ENCODE results near the gene NECAB2.

NECAB2 gene

GRCh38 chr16:84020353-84020752 is 52.3 kb downstream of the NECAB2 start:
- no peak for DNase-seq (ENCODE audit: low read depth in 1 of 2, low spot score in 1 of 2)

GRCh38 chr16:84021488-84021887 is 53.4 kb downstream of the NECAB2 start:
- DNase-seq (ENCODE audit: low read depth in 1 of 2, low spot score in 1 of 2): no peak

GRCh38 chr16:84022644-84023043 is 54.6 kb downstream of the NECAB2 start:
- DNase-seq (ENCODE audit: low read depth in 1 of 2, low spot score in 1 of 2): no peak

GRCh38 chr16:84024854-84025253 is 56.8 kb downstream of the NECAB2 start:
- DNase-seq (ENCODE audit: low read depth in 1 of 2, low spot score in 1 of 2): no peak

- no peak for DNase-seq (ENCODE audit: low read depth in 1 of 2, low spot score in 1 of 2)
Measured at GRCh38 chr16:84026606-84027005, 58.6 kb downstream of the NECAB2 start.

- no peak for DNase-seq (ENCODE audit: low read depth in 1 of 2, low spot score in 1 of 2)
Measured at GRCh38 chr16:84027625-84028024, 59.6 kb downstream of the NECAB2 start.

GRCh38 chr16:84029297-84030047 is 61.4 kb downstream of the NECAB2 start:
- DNase-seq (ENCODE audit: low read depth in 1 of 2, low spot score in 1 of 2): no peak

- DNase-seq (ENCODE audit: low read depth in 1 of 2, low spot score in 1 of 2): no peak
Measured at GRCh38 chr16:84031556-84031955, 63.5 kb downstream of the NECAB2 start.

- no peak for DNase-seq (ENCODE audit: low read depth in 1 of 2, low spot score in 1 of 2)
Measured at GRCh38 chr16:84032458-84033178, 64.6 kb downstream of the NECAB2 start.

GRCh38 chr16:84033251-84034195 is 65.5 kb downstream of the NECAB2 start:
- no peak for DNase-seq (ENCODE audit: low read depth in 1 of 2, low spot score in 1 of 2)

GRCh38 chr16:84034516-84034915 is 66.5 kb downstream of the NECAB2 start:
- no peak for DNase-seq (ENCODE audit: low read depth in 1 of 2, low spot score in 1 of 2)

GRCh38 chr16:84036131-84036530 is 68.1 kb downstream of the NECAB2 start:
- no peak for DNase-seq (ENCODE audit: low read depth in 1 of 2, low spot score in 1 of 2)

- DNase-seq (ENCODE audit: low read depth in 1 of 2, low spot score in 1 of 2): no peak
Measured at GRCh38 chr16:84036982-84037425, 69.0 kb downstream of the NECAB2 start.

- DNase-seq (ENCODE audit: low read depth in 1 of 2, low spot score in 1 of 2): no peak
Measured at GRCh38 chr16:84038469-84038868, 70.4 kb downstream of the NECAB2 start.

- DNase-seq (ENCODE audit: low read depth in 1 of 2, low spot score in 1 of 2): no peak
Measured at GRCh38 chr16:84039696-84040095, 71.7 kb downstream of the NECAB2 start.

GRCh38 chr16:84040226-84040822 is 72.3 kb downstream of the NECAB2 start:
- no peak for DNase-seq (ENCODE audit: low read depth in 1 of 2, low spot score in 1 of 2)

- no peak for DNase-seq (ENCODE audit: low read depth in 1 of 2, low spot score in 1 of 2)
Measured at GRCh38 chr16:84040823-84041820, 73.1 kb downstream of the NECAB2 start.

GRCh38 chr16:84041881-84042280 is 73.8 kb downstream of the NECAB2 start:
- DNase-seq (ENCODE audit: low read depth in 1 of 2, low spot score in 1 of 2): no peak

- DNase-seq (ENCODE audit: low read depth in 1 of 2, low spot score in 1 of 2): no peak
Measured at GRCh38 chr16:84042308-84042878, 74.3 kb downstream of the NECAB2 start, which contains the start of gene SLC38A8. SLC38A8 (minus strand) TSS chr16:84042795; CDS start chr16:84042157, 638 bp downstream.
